DLD1 (cell line): Measurements from ENCODE around the gene HIF3A.

ENCODE experiments used
- in situ Hi-C: cut with HindIII; loops from 2 replicates; pipeline ENCODE4 v1.10.0; 2017; ENCODE audit warnings: low sequenced_read_pairs

The HIF3A gene

DNA sequence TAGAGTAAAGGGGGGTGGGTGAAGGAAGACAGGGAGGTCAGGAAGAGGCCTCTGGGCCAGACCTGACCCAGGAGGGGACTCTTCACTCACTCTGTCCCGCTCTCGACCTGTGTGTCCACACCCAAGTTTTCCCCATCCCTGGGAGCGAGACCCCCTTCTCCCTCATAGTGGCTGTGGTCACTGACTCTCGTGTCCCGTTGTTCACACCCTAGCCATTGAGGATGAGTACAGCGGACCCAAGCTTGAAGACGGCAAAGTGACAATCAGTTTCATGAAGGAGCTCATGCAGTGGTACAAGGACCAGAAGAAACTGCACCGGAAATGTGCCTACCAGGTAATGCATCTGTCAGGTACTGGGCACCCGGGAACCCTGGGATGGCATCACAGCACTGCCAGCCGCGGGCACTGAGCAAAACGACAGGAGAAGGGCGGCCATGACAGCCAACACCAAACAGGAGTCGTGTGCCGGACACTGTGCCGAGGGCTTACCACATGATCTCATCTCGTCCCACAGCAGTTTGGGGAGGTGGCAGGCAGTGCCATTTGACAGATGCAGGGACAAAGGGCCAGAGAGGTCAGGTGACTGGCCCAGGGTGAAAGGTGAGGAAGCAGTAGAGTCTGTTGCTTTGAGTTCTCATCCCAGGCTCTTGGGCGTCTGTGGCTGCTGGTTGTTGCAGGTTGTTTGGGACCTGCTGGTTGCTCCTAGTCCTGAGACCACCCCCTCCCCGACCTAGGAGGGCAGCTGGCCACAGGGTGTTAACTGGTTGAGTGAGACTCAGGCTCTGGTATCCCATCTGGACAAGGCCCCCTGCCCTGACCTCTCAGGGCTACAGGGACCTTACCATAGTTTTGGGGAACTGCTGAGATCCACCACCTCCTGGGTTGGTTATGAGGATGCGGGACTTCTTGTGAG lies 79.7 kb downstream of the HIF3A start:
- in situ Hi-C loops: no loop called here

DNA sequence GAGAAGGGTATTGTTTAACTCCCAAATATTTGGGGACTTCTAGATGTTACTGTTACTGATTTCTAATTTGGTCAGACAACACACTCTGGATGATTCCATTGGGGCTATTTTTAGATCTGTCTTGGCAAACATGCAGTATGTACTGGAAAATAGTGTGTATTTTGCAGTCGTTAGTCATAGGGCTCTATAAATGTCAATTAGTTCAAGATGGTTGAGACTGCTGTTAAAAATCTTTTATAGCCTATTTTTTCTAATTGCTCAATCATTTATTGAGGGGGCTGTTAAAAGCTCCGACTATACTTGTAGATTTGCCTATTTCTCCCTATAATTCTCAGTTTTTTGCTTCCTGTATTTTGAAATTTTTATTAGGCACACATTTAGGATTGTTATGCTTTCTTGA lies 81.4 kb downstream of the HIF3A start:
- in situ Hi-C loops: no loop called here

DNA sequence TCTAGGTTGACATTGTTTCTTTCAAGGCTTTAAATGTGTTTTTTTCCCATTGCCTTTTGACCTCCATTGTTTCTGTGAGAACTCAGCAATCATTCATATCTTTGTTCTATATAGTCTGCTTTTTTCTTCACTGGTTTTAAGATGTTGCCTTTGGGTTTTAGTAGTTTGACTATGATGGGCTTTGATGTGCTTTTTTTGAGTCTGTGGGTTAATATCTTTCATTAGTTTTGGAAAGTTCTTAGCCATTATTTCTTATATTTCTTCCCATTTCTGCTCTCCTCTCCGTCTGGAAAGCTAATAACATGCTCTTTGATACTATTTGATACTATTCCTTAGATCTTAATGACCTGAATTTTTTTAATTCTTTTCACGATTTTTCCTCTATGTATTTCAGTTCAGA lies 83.8 kb downstream of the HIF3A start:
- in situ Hi-C loops: no loop called here

DNA sequence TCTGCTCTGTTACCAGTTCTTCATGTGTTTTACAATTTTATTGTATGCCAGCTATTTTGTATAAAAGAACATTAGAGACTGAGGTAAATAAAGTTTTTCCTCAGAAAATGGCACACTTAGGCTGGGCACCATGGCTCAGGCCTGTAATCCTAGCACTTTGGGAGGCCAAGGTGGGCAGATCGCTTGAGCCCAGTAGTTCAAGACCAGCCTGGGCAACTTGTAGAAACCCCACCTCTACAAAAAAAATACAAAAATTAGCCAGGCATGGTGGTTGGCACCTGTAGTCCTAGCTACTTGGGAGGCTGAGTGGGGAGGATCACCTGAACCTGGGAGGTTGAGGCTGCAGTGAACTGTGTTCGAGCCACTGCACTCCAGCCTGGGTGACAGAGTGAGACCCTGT lies 84.5 kb downstream of the HIF3A start:
- in situ Hi-C loops: no loop called here

DNA sequence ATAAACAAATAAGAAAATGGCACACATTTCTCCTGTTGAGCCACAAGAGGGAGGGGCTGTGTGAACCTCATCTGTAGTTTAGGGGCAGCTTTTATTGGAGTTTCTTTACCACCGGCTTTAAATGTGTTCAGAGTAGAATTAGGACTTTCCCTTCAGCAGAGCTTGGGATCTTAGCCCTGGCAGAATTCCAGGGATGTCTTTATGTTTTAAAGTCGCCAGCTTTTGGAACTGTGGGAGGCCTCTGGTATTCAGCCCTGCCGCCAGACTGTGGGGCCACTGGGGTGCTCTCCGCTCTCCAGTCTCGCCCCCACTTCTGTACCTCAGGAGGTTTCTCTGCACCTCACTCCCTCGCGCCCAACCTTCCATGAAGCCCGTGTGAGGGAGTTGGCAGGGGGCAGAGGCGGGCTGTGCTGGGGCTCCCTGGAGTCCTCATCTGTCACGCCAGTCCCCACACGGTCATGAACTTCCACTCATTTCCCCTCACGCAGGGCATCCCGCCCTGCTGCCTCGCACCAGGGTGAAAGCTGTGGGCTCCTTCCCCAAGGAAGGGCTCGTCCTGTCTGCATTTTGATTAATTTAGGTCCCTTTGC lies 85.0 kb downstream of the HIF3A start:
- in situ Hi-C loops: no loop called here

DNA sequence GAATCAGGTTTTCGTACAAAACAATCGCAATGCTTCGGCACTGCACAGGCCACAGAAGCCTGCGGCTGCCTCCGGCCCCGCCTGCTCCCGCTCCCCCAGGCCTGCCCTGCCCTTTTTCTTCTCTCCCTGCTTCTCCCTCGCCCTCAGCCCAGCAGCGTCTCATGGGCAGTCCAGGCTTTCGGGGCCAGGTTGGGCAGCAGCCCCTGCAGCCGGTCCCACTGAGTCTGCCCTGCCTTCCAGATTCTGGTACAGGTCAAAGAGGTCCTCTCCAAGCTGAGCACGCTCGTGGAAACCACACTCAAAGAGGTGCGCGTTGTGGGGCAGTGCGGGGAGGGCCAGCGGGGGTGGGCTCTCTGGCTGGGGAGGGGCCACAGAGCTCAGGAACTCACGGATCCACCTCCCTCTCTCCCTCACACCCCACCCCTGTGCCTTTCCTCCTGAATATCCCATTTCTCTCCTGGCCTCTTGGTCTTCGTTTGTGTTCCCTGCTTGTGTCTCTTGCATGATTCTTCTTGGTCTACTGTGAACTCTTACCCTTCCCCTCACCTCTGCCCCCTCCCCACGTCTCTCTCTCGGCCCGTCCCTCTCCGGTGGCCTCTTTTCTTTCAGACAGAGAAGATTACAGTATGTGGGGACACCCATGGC lies 86.5 kb downstream of the HIF3A start:
- in situ Hi-C loops: no loop called here

DNA sequence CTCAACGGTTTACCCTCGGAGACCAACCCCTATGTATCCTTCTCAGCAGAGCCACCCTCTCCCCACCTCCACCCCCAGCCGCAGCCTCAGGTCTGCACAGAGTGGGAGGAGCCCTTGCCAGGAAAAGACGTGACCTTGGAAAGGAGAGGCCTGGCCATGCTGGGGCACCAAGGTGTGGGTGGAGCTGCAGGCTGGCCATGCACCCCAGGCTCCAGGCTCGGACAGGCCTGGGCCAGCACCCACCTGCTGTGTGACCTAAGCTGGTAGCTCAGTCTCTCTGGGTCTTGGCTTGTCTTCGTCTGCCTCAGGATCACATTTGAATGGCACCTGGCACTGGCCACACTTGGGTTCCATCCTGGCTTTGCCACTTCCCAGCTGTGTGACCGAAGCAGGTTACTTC lies 87.0 kb downstream of the HIF3A start:
- in situ Hi-C loops: no loop called here

DNA sequence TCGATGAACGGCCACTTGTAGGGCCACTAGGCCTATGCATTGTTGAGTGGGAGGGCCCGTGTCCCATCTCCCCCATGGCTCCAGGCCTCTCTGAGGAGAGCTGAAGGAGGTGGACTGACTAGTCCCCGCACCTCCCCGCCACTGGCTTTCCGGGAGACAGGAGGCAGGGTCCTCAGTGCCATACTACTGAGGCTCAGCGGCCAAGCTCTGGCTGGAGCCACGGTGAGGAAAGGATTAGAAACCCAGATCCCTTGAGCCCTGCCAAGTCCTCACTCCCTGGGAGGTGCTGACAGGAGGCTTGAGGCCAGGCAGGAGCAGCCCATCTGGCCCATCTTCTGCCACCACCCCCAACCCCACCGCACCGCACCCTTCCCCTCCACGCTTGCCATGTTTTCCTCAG lies 87.6 kb downstream of the HIF3A start:
- in situ Hi-C loops: no loop called here

DNA sequence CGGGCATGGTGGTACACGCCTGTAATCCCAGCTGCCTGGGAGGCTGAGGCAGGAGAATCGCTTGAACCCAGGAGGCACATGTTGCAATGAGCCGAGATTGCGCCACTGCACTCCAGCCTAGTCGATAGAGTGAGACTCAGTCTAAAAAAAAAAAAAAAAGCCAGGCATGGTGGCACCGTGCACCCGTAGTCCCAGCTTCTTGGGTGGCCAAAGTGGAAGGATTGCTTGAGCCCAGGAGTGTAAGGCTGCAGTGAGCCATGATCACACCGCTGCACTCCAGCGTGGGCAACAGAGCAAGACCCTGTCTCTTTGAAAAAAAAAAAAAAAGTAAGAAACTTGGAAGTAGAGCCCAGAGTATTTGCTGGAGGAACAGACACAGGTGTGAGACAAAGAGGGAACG lies 88.8 kb downstream of the HIF3A start:
- in situ Hi-C loops: no loop called here

DNA sequence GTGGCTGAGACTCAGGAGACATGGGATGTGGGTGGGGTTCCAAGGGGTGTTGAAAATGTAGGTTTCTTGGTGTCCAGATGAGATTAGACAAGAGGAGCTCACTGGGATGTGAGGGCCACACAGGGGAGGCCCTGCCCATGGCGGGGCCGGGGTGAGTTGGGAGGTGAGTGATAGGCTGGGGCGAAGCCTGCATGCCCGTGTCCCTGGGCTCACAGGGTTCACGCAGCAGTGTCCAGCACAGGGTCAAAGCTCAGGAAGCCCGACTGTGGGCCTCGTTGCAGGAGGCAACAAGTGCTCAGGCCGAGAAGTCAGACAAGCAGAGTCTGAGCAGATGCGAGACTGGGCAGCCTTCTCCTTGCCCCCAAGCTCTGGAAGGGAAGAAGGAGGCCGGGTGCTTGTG lies 89.3 kb downstream of the HIF3A start:
- in situ Hi-C loops: no loop called here

DNA sequence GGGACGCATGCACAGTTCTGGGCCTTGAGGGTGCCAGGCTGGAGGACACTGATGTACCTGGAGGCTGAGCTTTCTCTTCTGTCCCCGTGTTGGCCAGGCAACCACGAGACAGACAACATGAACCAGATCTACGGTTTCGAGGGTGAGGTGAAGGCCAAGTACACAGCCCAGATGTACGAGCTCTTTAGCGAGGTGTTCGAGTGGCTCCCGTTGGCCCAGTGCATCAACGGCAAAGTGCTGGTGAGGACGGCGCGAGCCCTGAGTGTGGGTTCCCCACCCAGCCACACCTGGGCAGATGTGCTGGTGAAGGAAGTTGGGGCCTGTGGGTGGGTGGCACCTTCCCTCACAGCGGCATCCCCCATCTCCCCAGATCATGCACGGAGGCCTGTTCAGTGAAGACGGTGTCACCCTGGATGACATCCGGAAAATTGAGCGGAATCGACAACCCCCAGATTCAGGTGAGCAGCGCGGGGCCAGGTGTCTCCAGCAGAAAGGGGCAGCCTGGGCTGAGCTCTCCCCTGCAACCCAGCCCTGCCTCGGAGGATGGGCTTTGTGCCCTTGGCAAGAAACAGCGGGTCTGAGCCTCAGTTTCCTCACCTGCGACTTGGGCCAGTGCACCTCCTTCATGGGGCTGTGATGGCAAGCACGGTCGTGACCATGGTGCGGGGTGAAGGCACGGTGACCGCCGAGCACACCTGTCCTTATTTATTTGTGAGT lies 90.3 kb downstream of the HIF3A start:
- in situ Hi-C loops: no loop called here

DNA sequence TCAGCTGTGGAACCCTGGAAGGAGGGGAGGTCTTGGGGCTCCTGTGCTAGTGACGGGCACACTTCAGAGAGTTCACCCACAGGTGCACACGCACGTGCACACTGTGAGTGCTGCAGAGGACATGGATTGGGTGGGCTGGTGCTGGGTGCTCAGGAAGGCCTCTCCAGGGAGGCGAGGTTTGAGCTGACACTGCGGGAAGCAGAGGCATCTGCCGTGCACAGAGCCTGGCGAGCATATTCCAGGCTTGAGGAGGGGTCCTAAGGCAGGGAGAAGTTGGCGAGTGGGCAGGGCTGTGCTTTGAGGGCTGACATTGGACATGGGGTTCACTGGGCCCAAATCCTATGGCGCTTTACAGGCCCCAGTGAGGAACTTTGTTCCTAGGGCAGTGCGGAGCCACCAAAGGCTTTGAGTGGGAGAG lies 90.9 kb downstream of the HIF3A start:
- in situ Hi-C loops: no loop called here

DNA sequence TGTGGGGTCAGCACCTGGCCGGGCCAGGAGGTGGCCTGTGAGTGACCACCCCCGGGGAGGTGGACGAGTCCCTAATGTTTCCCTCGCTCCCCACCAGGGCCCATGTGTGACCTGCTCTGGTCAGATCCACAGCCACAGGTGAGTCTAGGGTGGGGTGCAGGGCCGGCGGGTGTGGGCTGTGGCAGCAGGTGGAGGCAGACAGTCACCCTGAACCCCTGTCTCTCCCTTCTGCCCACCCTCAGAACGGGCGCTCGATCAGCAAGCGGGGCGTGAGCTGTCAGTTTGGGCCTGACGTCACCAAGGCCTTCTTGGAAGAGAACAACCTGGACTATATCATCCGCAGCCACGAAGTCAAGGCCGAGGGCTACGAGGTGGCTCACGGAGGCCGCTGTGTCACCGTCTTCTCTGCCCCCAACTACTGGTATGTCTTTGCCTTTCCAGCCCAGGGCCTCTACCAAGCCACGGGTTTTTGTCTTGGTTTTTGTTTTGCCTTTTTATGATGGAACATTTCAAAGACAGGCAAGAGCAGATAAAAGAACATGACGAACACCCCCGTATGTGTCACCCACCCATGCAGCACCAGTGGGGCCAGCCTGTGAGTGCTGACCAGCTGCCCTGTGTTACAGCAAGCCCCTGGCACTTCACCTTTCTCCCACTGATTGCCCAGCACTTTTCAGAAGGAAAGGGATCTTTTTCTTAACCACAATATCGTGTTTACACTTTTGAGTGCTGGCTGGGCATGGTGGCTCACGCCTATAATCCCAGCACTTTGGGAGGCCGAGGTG lies 91.7 kb downstream of the HIF3A start:
- in situ Hi-C loops: no loop called here

DNA sequence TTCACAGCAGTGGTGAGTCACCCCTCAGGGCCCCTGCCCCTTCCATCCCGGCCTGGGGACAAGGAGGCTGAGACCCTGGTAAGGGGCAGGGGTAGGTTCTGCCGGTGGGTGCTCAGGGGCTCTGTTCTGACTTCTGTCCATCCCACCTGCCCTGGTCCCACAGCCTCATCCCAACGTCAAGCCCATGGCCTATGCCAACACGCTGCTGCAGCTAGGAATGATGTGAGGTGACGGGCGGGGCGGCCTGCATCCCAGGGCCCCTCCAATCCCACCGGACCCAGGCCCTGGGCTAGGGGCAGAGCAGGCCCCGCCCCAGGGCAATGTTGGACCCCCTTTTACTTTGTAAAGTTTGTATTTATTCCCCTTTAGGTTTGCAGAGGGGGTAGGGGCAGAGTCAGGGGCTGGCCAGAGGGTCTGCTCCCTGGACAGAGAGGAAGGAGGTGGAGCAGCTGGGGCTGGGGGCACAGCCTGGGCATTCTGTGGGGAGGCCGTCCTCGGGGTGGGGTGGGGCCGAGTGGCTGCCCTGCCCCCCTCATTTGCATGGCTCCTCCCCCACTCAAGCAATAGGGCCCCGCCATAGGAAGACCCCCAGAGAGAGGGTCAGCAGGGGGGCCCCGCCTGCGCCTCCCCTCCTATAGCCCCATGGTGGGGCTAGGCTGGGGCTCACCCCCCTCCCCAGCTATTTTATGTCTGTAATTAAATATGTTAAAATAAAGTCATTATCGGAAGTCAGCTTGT lies 93.4 kb downstream of the HIF3A start:
- in situ Hi-C loops: no loop called here

DNA sequence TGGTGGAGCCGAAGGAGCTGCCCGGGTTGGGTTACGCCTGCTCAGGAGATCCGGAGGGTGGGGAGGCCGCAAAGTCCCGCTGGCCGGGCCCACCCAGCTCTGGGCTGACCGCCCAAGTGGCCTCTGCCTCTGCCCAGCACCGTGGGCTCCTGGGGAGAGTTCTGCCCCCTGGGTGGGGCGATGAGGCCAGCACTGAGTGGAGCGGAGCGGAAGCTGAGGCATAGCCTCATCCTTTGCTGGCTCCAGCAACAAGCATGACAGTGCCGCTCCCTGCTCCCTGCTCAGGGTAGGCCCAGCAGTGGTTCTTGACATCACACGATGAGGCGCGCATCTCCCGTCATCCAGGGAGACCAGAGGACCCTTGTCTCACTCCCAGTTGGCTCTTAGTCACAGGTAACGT lies 94.0 kb downstream of the HIF3A start:
- in situ Hi-C loops: no loop called here

DNA sequence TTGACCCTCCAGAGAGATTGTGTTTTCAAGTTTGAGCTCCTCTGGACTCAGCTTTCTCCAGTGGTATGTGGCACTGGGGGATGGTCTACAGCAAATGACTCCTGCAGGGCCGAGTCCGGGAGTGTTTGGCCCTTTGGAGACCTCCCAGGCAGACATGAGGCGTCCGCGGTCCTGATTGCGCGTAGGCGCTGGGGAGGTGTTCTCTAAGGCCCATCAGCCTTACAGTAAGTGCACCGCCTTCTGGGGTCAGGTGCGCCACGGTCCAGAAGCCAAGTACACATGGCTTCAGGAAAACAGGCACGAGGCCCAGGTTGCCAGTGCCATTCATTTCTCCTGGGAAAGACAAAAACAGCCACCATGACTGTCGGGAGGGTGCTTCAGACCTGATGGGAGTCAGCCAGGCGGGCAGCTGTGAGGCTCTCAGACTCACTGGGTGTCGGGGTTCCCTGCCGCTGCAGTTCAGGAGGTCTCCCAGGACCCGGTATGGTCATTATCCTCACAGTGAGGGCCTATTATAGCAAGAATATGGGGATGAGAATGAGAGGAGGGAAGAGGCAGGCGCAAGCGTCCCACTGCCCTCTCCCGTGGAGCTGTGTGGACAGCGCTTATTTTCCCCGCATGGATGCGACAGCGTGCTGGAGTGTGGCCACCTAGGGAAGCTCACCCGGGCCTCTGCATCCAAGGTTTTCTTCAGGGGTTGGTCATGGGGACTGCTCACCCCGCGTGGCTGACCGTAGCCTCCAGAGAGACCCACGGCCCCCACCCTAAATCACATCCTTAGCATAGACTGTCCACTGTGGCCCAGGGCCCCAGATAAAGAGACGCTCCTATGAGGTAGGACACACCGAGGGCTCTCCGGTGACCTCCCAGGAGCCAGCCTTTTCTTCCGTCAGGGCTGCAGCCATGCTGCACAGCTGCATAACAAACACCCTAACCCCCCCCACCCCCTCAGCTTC lies 94.7 kb downstream of the HIF3A start:
- in situ Hi-C loops: no loop called here

DNA sequence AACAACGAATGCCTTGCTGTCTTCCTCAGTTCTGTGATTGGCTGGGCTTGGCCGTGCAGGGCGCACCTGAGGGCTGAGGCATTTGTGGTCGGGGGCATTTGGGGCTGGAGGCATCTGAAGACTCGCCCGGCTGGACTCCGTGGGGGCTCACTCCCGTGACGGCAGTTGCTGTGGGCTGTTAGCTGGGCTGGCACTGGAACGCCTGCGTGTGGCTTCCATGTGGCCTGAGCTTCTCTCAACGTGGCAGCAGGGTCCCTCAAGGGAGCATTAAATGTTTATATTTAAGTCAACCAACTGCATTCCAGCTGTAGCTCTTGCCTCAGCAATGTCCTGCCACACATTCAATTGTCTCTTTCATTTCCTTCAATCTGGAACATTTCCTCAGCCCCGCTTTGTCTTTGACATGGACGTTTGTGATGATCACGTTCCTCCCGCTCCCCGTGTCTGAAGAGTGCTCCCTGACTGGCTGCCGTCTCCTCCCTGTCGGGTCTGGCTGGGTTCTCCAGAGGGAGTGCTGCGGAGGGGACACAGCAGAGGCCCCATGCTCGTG lies 95.5 kb downstream of the HIF3A start:
- in situ Hi-C loops: no loop called here

DNA sequence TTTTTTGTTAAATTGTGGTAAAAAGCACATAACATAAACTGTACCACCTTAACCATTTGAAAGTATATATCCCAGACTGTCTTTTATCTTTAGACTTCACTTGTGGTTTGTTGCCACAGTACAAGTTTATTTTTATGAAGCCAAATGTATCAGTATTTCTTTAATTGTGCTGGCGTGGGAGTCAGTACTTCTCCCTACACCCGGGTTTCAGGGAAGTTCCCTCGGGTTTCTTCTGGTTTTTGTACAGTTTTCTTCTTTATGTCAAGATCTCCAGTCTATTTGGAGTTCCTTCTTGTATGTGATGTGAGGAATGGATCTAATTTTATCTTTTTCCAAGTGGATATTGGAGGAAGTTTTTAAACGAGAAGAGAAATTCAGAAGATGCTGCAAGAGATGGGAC lies 96.0 kb downstream of the HIF3A start:
- in situ Hi-C loops: no loop called here
